AG04449 (cell line): ENCODE results near the gene ZNF445.

ENCODE experiments used
- CTCF ChIA-PET: fragments of 350-600 bp; formaldehyde crosslinking; extraction: SDS; loops from one replicate; lab custom pipeline; 2021; ENCODE audit warnings: antibody characterized with exemption; lab: Yijun Ruan, JAX
- POLR2A ChIA-PET: fragments of 400-600, 350-600 bp; formaldehyde crosslinking; extraction: SDS; loops from one replicate; lab custom pipeline; 2020; ENCODE audit warnings: antibody characterized with exemption, inconsistent platforms; lab: Yijun Ruan, JAX
- DNase-seq: peaks from one replicate; pipeline ENCODE4 v3.0.0-alpha.2; 2010; ENCODE audit warnings: low read depth, low spot score
- H3K4me3 ChIP-seq: 2 replicates; pipeline ENCODE4 v1.5.1; 2011; ENCODE audit warnings: low read depth, mild to moderate bottlenecking, control low read depth, low read length
- TF ChIP-seq, protein P1 (sequence below): IDR thresholded peaks from one replicate; pipeline ENCODE4 v1.5.1; 2011; ENCODE audit warnings: mild to moderate bottlenecking, moderate library complexity, low read length, control low read depth, inconsistent platforms; ENCODE audit not compliant: insufficient read depth; ENCODE audit errors: missing control alignments

ZNF445 gene

DNA sequence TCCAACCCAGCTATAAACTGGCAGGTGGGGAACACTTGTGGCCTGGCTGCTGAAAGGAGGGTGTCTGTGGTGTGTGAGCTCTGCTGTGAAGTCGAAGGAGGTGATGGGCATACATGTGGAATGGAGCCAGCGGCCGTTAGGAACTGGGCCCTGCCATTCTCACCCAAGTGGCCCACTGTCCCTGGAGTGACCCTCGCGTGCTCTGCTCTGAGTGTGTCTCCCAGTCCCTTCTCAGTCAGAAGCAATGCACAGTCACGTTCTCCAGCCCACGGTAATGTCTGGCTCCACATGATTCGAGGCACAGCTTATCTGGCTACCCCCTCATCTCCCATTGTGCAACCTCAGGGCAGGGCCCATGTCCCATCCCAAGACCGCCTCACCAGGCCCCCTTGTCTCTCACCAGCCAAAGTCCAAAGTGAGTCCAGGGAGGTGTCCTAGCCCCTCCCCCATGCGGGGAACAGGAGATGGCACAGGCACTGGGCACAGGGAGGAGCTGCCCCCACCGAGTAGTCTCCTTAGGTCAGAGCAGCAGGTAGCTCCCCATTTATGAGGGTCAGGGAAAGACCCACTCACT lies 62.9 kb downstream of the ZNF445 start:
- no peak for DNase-seq
- ChIA-PET CTCF (no interaction called here), POLR2A (no interaction called here)
- no peak overlapping the region for H3K4me3 ChIP-seq
- TF ChIP-seq, protein P1, sequence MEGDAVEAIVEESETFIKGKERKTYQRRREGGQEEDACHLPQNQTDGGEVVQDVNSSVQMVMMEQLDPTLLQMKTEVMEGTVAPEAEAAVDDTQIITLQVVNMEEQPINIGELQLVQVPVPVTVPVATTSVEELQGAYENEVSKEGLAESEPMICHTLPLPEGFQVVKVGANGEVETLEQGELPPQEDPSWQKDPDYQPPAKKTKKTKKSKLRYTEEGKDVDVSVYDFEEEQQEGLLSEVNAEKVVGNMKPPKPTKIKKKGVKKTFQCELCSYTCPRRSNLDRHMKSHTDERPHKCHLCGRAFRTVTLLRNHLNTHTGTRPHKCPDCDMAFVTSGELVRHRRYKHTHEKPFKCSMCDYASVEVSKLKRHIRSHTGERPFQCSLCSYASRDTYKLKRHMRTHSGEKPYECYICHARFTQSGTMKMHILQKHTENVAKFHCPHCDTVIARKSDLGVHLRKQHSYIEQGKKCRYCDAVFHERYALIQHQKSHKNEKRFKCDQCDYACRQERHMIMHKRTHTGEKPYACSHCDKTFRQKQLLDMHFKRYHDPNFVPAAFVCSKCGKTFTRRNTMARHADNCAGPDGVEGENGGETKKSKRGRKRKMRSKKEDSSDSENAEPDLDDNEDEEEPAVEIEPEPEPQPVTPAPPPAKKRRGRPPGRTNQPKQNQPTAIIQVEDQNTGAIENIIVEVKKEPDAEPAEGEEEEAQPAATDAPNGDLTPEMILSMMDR: no peak

DNA sequence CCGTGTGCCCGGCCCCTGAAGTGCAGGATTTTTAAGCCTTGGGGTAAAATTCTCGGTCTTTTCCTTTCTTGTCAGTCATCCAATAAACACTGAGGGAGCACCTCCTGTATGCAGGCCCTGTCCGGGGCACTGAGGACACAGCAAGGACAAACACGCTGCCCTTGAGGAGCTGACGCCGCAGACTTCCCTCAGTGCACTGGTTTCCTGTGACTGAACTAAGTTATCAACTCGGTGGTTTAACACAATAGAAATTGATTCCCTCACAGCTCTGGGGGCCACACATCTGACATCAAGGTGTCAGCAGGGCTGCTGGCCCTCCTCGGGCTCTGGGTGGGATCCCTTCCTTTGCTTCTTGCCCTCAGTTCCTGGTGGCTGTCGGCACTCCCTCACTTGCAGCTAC lies 65.1 kb downstream of the ZNF445 start:
- DNase-seq: no peak
- CTCF ChIA-PET: no interaction called here
- POLR2A ChIA-PET: no interaction called here
- H3K4me3 ChIP-seq: no peak overlapping the region
- TF ChIP-seq, protein P1: no peak

DNA sequence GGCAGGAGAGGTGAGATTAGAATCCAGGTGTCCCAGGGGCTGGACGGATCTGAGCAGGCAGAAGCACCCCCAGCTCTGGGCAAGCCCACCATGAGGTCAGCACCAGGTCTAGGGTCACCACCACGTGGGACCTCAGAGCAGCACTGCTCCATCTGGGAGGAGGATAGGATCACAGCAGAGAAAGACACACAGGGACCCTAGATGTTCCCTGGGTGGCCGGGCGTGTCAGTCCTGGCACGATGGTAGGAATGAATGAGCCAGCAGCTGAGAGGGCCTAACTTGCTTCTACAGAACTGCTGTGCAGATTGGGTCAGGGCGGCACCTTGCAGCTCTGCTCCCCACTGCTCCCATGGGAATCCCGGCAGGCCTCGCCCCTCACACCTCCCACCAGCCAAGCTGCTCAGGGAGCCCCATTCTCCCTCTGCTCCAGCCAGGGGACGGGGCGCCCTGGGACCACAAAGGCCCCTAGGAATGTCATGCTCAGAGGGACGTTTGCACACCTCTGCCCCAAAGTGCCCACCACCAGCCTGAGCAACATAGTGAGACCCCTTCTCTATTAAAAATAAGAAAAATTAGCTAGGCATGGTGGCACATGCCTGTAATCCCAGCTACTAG lies 66.3 kb downstream of the ZNF445 start:
- TF ChIP-seq, protein P1: no peak
- DNase-seq: no peak
- no peak overlapping the region for H3K4me3 ChIP-seq
- CTCF ChIA-PET: interaction anchor here (0.6 kb wide), 1 partner anchor 1341 kb away, joined by 3 read pairs; no protein-coding TSS in a partner anchor
- POLR2A ChIA-PET: no interaction called here

DNA sequence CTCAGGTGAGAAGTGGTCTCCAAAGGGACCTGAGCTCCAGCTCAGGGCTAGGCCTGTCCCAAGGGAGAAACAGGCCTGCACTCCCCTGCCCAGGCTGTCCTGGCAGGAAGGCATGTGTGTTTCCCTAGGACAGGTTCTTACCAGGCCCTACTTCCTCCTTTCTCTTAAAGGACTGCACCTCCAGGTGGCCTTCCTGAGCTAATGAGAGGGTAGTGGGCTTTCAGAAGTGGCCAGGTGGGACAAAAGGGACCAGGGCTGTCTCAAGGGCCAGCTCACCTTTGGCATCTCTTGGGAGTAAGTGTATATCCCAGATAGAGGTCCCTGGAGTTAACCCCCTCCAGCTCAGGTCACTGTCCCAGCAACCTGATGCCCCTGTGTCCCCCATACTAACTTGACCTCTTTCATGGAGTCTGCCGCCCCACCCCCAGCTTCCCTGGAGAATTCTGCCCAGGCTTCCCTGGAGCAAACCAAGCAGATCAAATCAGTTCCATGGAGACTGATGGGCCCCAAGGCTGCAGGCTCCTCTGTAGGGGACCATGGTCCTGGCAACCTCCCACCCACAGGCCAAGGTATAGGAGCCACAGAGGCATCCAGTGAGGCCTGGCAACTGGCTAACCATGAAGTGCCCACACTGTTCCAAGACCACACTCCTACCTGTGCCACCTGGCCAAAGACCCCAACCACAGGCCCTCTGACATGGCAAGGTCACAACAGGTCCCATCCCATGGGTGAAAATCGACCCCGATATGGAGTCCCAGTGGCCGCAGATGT lies 67.6 kb downstream of the ZNF445 start:
- DNase-seq: no peak
- POLR2A ChIA-PET: no interaction called here
- TF ChIP-seq, protein P1: no peak
- CTCF ChIA-PET: no interaction called here
- no peak overlapping the region for H3K4me3 ChIP-seq

DNA sequence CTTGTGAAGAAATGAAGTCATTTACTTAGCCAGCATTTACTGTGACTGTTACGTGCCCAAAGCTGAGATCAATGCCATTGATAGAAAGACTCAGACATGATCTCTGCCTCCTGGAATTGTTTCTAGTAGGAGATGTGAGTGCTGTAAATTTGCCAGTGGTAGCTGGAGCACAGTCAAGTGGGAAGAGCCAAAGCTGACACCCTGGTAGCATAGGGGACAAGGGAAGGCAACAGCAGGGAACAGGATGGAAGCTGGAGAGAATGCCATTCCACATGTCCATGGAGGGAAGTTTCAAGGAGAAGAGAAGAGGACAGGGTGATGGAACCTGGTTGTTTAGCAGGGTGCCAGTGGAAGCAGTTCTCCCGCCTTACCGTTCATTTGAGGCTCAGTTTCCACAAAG lies 74.9 kb downstream of the ZNF445 start:
- ChIA-PET POLR2A (no interaction called here), CTCF (no interaction called here)
- no peak for DNase-seq
- H3K4me3 ChIP-seq: no peak overlapping the region
- TF ChIP-seq, protein P1: no peak

DNA sequence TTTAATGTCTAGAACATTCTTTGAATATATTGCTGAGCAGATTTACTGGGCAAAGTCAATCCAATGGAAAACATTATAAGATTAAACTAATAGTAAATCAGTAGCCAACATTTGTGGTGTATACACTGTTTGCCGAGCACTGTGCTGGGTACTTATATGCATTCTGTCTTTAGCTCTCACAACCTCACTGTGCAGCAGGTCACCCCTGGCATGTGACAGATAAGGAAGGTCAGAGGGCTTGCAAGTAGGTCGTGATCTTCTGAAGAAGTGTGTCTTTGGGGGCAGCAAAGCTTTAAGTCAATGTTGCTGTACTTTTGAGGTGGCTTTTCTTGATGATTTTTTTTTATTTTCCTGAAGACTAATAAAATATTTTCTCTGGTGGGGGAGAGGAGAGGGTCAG lies 76.7 kb downstream of the ZNF445 start:
- no peak for DNase-seq
- H3K4me3 ChIP-seq: no peak overlapping the region
- TF ChIP-seq, protein P1: no peak
- ChIA-PET POLR2A (no interaction called here), CTCF (no interaction called here)
